ENCODE measurements around the gene VGLL4. TPM values are rescaled to one million over a fixed set of nuclear protein-coding genes. Genes with fewer than 3 reads are reported as not detected.

VGLL4 gene
- total RNA-seq, 1 experiment from 2014 or later = 26.9 TPM

GRCh38 chr3:11640009-11640673, 3.6 kb downstream of the VGLL4 start (continued):
- TF ChIP-seq, protein P1, sequence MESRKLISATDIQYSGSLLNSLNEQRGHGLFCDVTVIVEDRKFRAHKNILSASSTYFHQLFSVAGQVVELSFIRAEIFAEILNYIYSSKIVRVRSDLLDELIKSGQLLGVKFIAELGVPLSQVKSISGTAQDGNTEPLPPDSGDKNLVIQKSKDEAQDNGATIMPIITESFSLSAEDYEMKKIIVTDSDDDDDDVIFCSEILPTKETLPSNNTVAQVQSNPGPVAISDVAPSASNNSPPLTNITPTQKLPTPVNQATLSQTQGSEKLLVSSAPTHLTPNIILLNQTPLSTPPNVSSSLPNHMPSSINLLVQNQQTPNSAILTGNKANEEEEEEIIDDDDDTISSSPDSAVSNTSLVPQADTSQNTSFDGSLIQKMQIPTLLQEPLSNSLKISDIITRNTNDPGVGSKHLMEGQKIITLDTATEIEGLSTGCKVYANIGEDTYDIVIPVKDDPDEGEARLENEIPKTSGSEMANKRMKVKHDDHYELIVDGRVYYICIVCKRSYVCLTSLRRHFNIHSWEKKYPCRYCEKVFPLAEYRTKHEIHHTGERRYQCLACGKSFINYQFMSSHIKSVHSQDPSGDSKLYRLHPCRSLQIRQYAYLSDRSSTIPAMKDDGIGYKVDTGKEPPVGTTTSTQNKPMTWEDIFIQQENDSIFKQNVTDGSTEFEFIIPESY (IDR thresholded peaks at IDR 0.05; ENCODE audit: extremely low read depth, insufficient replicate concordance, low read length) = no peak
- no peak for TF ChIP-seq SRF (IDR thresholded peaks at IDR 0.05; ENCODE audit: low read depth)
- no peak for TF ChIP-seq MAX (IDR thresholded peaks at IDR 0.05)
- TF ChIP-seq ELF1 (IDR thresholded peaks at IDR 0.05; ENCODE audit: borderline replicate concordance, low read depth) = no peak
- no peak for TF ChIP-seq CBX3 (IDR thresholded peaks at IDR 0.05; ENCODE audit: low read depth)
- no peak for TF ChIP-seq SIN3A (IDR thresholded peaks at IDR 0.05; ENCODE audit: low read depth)
- no peak for TF ChIP-seq CTCF (IDR thresholded peaks at IDR 0.05 in 2 of 3, conservative IDR thresholded peaks at IDR 0.05 in 1 of 3; ENCODE audit: borderline replicate concordance in 1 of 3, insufficient read depth in 1 of 3, low read depth in 2 of 3, low read length in 2 of 3)
- TF ChIP-seq ZNF274 (IDR thresholded peaks at IDR 0.05; ENCODE audit: low read depth, low read length) = no peak
- TF ChIP-seq EZH2 (IDR thresholded peaks at IDR 0.05) = no peak
- no peak for TF ChIP-seq EGR1 (IDR thresholded peaks at IDR 0.05; ENCODE audit: low read depth)
- no peak for TF ChIP-seq SP1 (IDR thresholded peaks at IDR 0.05; ENCODE audit: low read depth)
